CD4-positive, alpha-beta T cell (primary cell): ENCODE data around the gene NTM. TPM values are rescaled to one million over a fixed set of nuclear protein-coding genes. Genes with fewer than 3 reads are reported as not detected.

Experiments used
- ATAC-seq: fragments of 200-7000 bp; cut with Tn5 transposase; one replicate; pipeline ENCODE4 v1.10.0; 2022; ENCODE audit warnings: mild to moderate bottlenecking; ENCODE audit not compliant: poor library complexity
- CTCF ChIA-PET: fragments of 350-600 bp; sonication (Branson Sonifier 250); formaldehyde crosslinking; loops from one replicate; lab custom pipeline; 2021; ENCODE audit warnings: antibody characterized with exemption, inconsistent platforms; lab: Charles Lee
- POLR2A ChIA-PET: fragments of 350-600 bp; sonication (Branson Sonifier 250); formaldehyde crosslinking; loops from one replicate; lab custom pipeline; 2021; ENCODE audit warnings: antibody characterized with exemption, inconsistent platforms; lab: Charles Lee
- DNase-seq, 14 experiments: peaks; one replicate each; pipeline ENCODE4 v3.0.0-alpha.2; 2013 to 2020; ENCODE audit warnings: mixed read lengths in 2 of 14
- H3K27ac ChIP-seq, 2 donors: one replicate each; pipeline versions ENCODE4 v1.5.1 to v1.7.0; 2013; ENCODE audit warnings: low read length in 2 of 2, low read depth in 1 of 2, mild to moderate bottlenecking in 1 of 2
- H3K27me3 ChIP-seq, 2 experiments: 1 replicate in 1 of 2; 2 replicates in 1 of 2; pipeline versions ENCODE4 v1.6.1 to v1.7.0; 2013; ENCODE audit warnings: low read length in 2 of 2, control low read depth in 1 of 2, mild to moderate bottlenecking in 1 of 2, moderate library complexity in 1 of 2; ENCODE audit not compliant: insufficient read depth in 2 of 2, control insufficient read depth in 1 of 2
- H3K36me3 ChIP-seq: one replicate; pipeline ENCODE4 v1.6.1; 2013; ENCODE audit warnings: low read length, control low read depth; ENCODE audit not compliant: insufficient read depth
- H3K4me1 ChIP-seq: one replicate; pipeline ENCODE4 v1.6.1; 2013; ENCODE audit warnings: low read length, control low read depth; ENCODE audit not compliant: insufficient read depth
- H3K4me3 ChIP-seq: one replicate; pipeline ENCODE4 v1.5.1; 2013; ENCODE audit warnings: mild to moderate bottlenecking, low read length, moderate library complexity
- H3K9me3 ChIP-seq, 2 experiments: 1 replicate in 1 of 2; 2 replicates in 1 of 2; pipeline versions ENCODE4 v1.6.1 to v1.7.0; 2013; ENCODE audit warnings: low read length in 2 of 2, mild to moderate bottlenecking in 2 of 2, control low read depth in 1 of 2, moderate library complexity in 1 of 2; ENCODE audit not compliant: control insufficient read depth in 1 of 2, insufficient read depth in 1 of 2
- H3K27ac Mint-ChIP-seq: one replicate; pipeline ENCODE4 v1.8.0; 2020; ENCODE audit warnings: mixed read lengths
- H3K27me3 Mint-ChIP-seq: one replicate; pipeline ENCODE4 v1.8.0; 2021; ENCODE audit warnings: mixed read lengths
- H3K36me3 Mint-ChIP-seq: one replicate; pipeline ENCODE4 v1.8.0; 2021; ENCODE audit warnings: low read depth, mixed read lengths
- H3K4me1 Mint-ChIP-seq: one replicate; pipeline ENCODE4 v1.8.0; 2021; ENCODE audit warnings: low read depth, mixed read lengths
- H3K4me3 Mint-ChIP-seq: one replicate; pipeline ENCODE4 v1.8.0; 2020; ENCODE audit warnings: mild to moderate bottlenecking, mixed read lengths
- H3K9me3 Mint-ChIP-seq: one replicate; pipeline ENCODE4 v1.8.0; 2020; ENCODE audit warnings: mixed read lengths
- intact Hi-C, 2 experiments: fragments of 100-400 bp; cut with DNase I in 1 of 2; cut with micrococcal nuclease in 1 of 2; formaldehyde crosslinking; loops; one replicate each; pipeline versions ENCODE4 v1.15.1 to v1.9.0; 2023 to 2025; cut with DNase I, micrococcal nuclease
- total RNA-seq, 174 experiments: library from RNA in 2 of 174; stranded (reverse) in 2 of 174; gene quantifications; one replicate each; pipeline ENCODE4 v1.2.3 and lab custom pipeline; 2021 to 2026
- TF ChIP-seq, protein P1 (sequence below): fragments of 200-600 bp; IDR thresholded peaks from one replicate; pipeline ENCODE4 v1.8.0; 2022; ENCODE audit warnings: antibody characterized with exemption, mild to moderate bottlenecking

The NTM gene
- total RNA-seq, 2 experiments from 2014 or later, result not detected

DNA sequence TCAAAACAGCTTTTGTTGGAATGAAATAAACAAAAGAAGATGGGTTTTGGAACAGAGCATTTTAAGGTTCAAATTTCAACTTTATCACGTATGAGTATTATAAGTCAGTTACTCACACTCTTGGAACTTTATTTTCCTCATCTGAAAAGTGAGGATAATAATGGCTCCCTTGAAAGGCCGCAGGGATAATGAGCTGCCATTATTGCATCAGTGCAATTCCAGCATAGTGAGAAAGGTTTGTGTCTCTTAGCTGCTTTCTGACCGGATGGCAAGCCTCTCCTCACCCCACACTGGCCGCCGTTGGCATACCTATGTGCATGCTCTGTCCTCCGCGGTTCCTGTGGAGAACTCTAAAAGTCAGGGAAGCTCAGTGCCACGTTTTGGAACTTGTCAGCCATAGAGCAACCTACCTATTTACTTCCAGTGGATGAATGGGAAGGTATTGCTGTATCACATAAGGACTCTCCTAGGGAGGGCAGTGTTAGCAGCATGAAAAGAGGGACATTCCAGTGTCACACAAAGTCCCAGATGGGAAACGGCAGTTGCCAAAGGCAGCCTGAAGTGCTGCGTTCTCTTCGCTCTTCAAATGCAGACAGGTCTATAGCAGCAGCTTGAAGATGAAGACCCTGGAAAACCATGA is 368.9 kb downstream of the NTM start:
- DNase-seq (no peak), ATAC-seq (no peak)
- intact Hi-C loops, result no loop called here
- H3K4me1 ChIP-seq, result no peaks in the 10 kb centered on the region
- POLR2A ChIA-PET, result no interaction called here
- peaks cover 0 to 7% of the 10 kb centered on the region in 2 experiments for H3K9me3 ChIP-seq
- Mint-ChIP-seq H3K36me3 (no peaks in the 10 kb centered on the region), H3K9me3 (no peaks in the 10 kb centered on the region), H3K27me3 (no peaks in the 10 kb centered on the region), H3K4me3 (no peak overlapping the region), H3K27ac (no peak overlapping the region), H3K4me1 (no peaks in the 10 kb centered on the region)
- no peaks in the 10 kb centered on the region for H3K27me3 ChIP-seq
- TF ChIP-seq, protein P1, sequence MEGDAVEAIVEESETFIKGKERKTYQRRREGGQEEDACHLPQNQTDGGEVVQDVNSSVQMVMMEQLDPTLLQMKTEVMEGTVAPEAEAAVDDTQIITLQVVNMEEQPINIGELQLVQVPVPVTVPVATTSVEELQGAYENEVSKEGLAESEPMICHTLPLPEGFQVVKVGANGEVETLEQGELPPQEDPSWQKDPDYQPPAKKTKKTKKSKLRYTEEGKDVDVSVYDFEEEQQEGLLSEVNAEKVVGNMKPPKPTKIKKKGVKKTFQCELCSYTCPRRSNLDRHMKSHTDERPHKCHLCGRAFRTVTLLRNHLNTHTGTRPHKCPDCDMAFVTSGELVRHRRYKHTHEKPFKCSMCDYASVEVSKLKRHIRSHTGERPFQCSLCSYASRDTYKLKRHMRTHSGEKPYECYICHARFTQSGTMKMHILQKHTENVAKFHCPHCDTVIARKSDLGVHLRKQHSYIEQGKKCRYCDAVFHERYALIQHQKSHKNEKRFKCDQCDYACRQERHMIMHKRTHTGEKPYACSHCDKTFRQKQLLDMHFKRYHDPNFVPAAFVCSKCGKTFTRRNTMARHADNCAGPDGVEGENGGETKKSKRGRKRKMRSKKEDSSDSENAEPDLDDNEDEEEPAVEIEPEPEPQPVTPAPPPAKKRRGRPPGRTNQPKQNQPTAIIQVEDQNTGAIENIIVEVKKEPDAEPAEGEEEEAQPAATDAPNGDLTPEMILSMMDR, result no peak
- H3K4me3 ChIP-seq, result no peak overlapping the region
- no peaks in the 10 kb centered on the region for H3K36me3 ChIP-seq
- no peak overlapping the region for H3K27ac ChIP-seq
- CTCF ChIA-PET, result no interaction called here

DNA sequence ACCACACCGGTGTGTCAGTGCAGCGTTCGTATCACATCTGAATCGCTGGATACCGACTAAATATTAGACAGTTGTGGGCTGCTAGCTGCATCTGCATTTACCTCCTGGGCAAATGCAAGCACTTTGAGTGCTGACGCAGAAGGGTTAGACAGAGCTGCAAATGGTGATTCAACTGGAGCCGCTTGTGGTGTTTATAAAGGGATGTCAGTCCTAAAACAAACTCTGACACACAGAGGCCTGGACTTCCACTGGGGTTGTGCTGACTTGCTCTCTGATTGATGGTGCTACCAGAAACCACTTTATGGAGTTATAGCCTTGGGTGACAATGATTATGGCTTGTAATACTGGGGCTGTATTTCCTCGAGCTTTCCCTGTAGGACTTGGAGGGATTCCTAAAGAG is 374.4 kb downstream of the NTM start:
- TF ChIP-seq, protein P1, result no peak
- DNase-seq (no peak), ATAC-seq (no peak)
- intact Hi-C loops, result no loop called here
- no peaks in the 10 kb centered on the region for H3K4me1 Mint-ChIP-seq
- POLR2A ChIA-PET, result no interaction called here
- Histone ChIP-seq H3K4me3 (no peak overlapping the region), H3K9me3 (peaks cover 0 to 3% of the 10 kb centered on the region in 2 experiments), H3K4me1 (no peaks in the 10 kb centered on the region), H3K27me3 (no peaks in the 10 kb centered on the region), H3K36me3 (no peaks in the 10 kb centered on the region), H3K27ac (no peak overlapping the region)
- H3K27ac Mint-ChIP-seq, result no peak overlapping the region
- CTCF ChIA-PET, result no interaction called here
- no peak overlapping the region for H3K4me3 Mint-ChIP-seq
- H3K36me3 Mint-ChIP-seq, result no peaks in the 10 kb centered on the region
- peaks cover 8% of the 10 kb centered on the region for H3K27me3 Mint-ChIP-seq
- no peaks in the 10 kb centered on the region for H3K9me3 Mint-ChIP-seq

DNA sequence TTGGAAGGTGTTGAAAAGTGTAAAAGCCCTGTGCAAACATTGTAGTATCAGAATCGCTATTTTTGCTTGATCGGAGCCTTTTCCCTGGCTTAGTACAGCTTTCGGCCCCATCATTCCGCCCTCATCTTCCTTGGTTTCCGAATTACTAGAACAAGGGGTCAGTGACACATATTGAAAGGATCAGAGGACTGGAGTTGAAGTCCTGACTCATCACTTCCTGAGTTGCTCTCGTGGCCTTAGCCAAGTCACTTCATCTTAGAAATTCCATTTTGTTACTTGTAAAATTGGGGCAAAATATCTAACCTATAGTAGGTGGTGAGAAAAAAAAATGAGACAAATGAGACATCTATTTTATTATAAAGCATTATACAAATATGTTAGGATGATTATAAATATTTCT is 375.0 kb downstream of the NTM start:
- Histone ChIP-seq H3K4me3 (no peak overlapping the region), H3K27ac (no peak overlapping the region), H3K36me3 (no peaks in the 10 kb centered on the region), H3K4me1 (no peaks in the 10 kb centered on the region), H3K9me3 (peaks cover 0 to 3% of the 10 kb centered on the region in 2 experiments), H3K27me3 (no peaks in the 10 kb centered on the region)
- TF ChIP-seq, protein P1, result no peak
- no peak overlapping the region for H3K4me3 Mint-ChIP-seq
- intact Hi-C loops, result no loop called here
- no peak overlapping the region for H3K27ac Mint-ChIP-seq
- DNase-seq, result no peak
- H3K4me1 Mint-ChIP-seq, result no peaks in the 10 kb centered on the region
- POLR2A ChIA-PET, result no interaction called here
- CTCF ChIA-PET, result no interaction called here
- no peak for ATAC-seq
- peaks cover 8% of the 10 kb centered on the region for H3K27me3 Mint-ChIP-seq
- no peaks in the 10 kb centered on the region for H3K9me3 Mint-ChIP-seq
- H3K36me3 Mint-ChIP-seq, result no peaks in the 10 kb centered on the region
